ENCODE results near the gene ERBB4. TPM values are rescaled to one million over a fixed set of nuclear protein-coding genes. Genes with fewer than 3 reads are reported as not detected.

Gene ERBB4
- total and polyA plus RNA-seq, 10 of the 15 experiments (the other 5 are each of a cell fraction or from before 2014, with no cell fraction given), result under 0.01 to 0.23 (median 0.01) TPM; not detected in 4

GRCh38 chr2:211986313-211986712 lies 552.3 kb downstream of the ERBB4 start:
- Histone ChIP-seq H3K4me1 (ENCODE audit: control insufficient read depth, insufficient read depth, low read length) (no peaks in the 10 kb centered on the region), H3K36me3 (ENCODE audit: control insufficient read depth in 2 of 2, insufficient read depth in 2 of 2, low read length in 1 of 2) (no peaks in the 10 kb centered on the region), H3K4me2 (ENCODE audit: control insufficient read depth, insufficient read depth) (no peak overlapping the region), H3K79me2 (ENCODE audit: control insufficient read depth, insufficient read depth, low read length) (no peaks in the 10 kb centered on the region), H3K27me3 (replicated peaks in 1 of 2; ENCODE audit: control insufficient read depth in 2 of 2, insufficient read depth in 2 of 2, low read length in 1 of 2) (no peaks in the 10 kb centered on the region), H3K27ac (ENCODE audit: control insufficient read depth, insufficient read depth) (no peak overlapping the region), H2AFZ (ENCODE audit: control insufficient read depth, low read depth, low read length) (no peak overlapping the region), H3K9ac (ENCODE audit: control insufficient read depth, insufficient read depth, low read length) (no peak overlapping the region), H3K4me3 (no peak overlapping the region), H4K20me1 (ENCODE audit: control insufficient read depth, insufficient read depth) (no peaks in the 10 kb centered on the region), H3K9me3 (replicated peaks; ENCODE audit: control insufficient read depth, insufficient read depth, low read length) (no peaks in the 10 kb centered on the region)
- FAIRE-seq (no peak), DNase-seq (ENCODE audit: low read depth, low spot score) (no peak), ATAC-seq (no peak)
- CTCF ChIA-PET, result no interaction called here
- in situ Hi-C loops (cut with MboI) (no loop called here), intact Hi-C loops (cut with micrococcal nuclease; ENCODE audit: unreplicated experiment) (no loop called here)
- SMC1A ChIA-PET (ENCODE audit: uncharacterized antibody, unreplicated experiment), result no interaction called here
- BruUV-seq (replicated peaks), result no TSS peak
- no peak for TF ChIP-seq ATF2 (IDR thresholded peaks at IDR 0.05; ENCODE audit: low read length)
- no peak for TF ChIP-seq NFXL1 (IDR thresholded peaks at IDR 0.05; ENCODE audit: borderline replicate concordance)
- TF ChIP-seq IRF5 (IDR thresholded peaks at IDR 0.05; ENCODE audit: borderline replicate concordance), result no peak
- no peak for TF ChIP-seq KLF5 (IDR thresholded peaks at IDR 0.05; ENCODE audit: partially characterized antibody)
- TF ChIP-seq NRF1 (conservative IDR thresholded peaks at IDR 0.05; ENCODE audit: low read depth, low read length), result no peak
- no peak for TF ChIP-seq ZBTB4 (CRISPR knock-in tag; IDR thresholded peaks at IDR 0.05)
- RAD21 ChIA-PET (ENCODE audit: unreplicated experiment), result interaction anchor here (1.0 kb wide), 1 partner anchor 19 kb away, joined by 3 read pairs; no protein-coding TSS in a partner anchor
- WGBS (ENCODE audit: insufficient coverage, insufficient replicate concordance, low lambda C conversion rate, missing lambda C conversion rate), result 11% methylated on average over 2 of the region's 2 CpGs
- POLR2A ChIA-PET, result no interaction called here
